Right lobe of liver (tissue), 6 donors: ENCODE measurements around the gene LRRC28. TPM values are rescaled to one million over a fixed set of nuclear protein-coding genes. Genes with fewer than 3 reads are reported as not detected.

Experiments used
- ATAC-seq, 4 donors: fragments of 200-7000 bp; cut with Tn5 transposase; one replicate each; pipeline ENCODE4 v1.9.1; 2020; ENCODE audit warnings: mild to moderate bottlenecking in 4 of 4, moderate library complexity in 4 of 4
- DNase-seq, 3 donors: peaks; one replicate each; pipeline ENCODE4 v3.0.0-alpha.2; 2020
- H3K27ac ChIP-seq, 3 donors: fragments of 200-600 bp; one replicate each; pipeline ENCODE4 v1.8.0; 2022
- H3K27me3 ChIP-seq, 2 donors: fragments of 200-600 bp; one replicate each; pipeline ENCODE4 v1.8.0; 2022
- H3K36me3 ChIP-seq, 4 donors: fragments of 200-600 bp; sonication (generic) in 1 of 4; one replicate each; pipeline versions ENCODE4 v1.5.1 to v1.8.0; 2017 to 2022; ENCODE audit warnings: control low read depth in 1 of 4
- H3K4me1 ChIP-seq, 4 donors: fragments of 200-600 bp; sonication (generic) in 1 of 4; one replicate each; pipeline versions ENCODE4 v1.5.1 to v1.8.0; 2017 to 2022; ENCODE audit warnings: control low read depth in 1 of 4
- H3K4me3 ChIP-seq, 3 donors: fragments of 200-600 bp; one replicate each; pipeline ENCODE4 v1.8.0; 2022
- H3K9me3 ChIP-seq, 4 donors: fragments of 200-600 bp; sonication (generic) in 1 of 4; one replicate each; pipeline versions ENCODE4 v1.5.1 to v1.8.0; 2017 to 2022; ENCODE audit warnings: control low read depth in 1 of 4
- POLR2A ChIP-seq: fragments of 450-650 bp; IDR thresholded peaks from one replicate; pipeline ENCODE4 v1.6.1; 2017; ENCODE audit warnings: antibody characterized with exemption, mild to moderate bottlenecking
- WGBS: methylation state at CpG from one replicate; pipeline ENCODE4 v1.1.6; 2018; ENCODE audit warnings: low coverage, low lambda C conversion rate; ENCODE audit not compliant: insufficient coverage; ENCODE audit errors: missing lambda C conversion rate; 5-methylcytosine and 5-hydroxymethylcytosine counted together
- intact Hi-C, 2 donors: fragments of 100-400 bp; cut with DNase I; formaldehyde crosslinking; loops; one replicate each; pipeline versions ENCODE4 v1.11.2 to v1.14.1; 2022
- total RNA-seq, 6 experiments: library from RNA; depleted of rRNA in 2 of 6; stranded (reverse); fragments of >200 nt in 2 of 6; fragmentation: NEBNext Ultra II Directional in 3 of 6; extraction: Animal tissue kit (Norgen Biotek cat#: 25700) in 3 of 6; gene quantifications; one replicate each; pipeline versions ENCODE4 v1.1.0 to v1.2.4, GENCODE V29; 2016 to 2023
- TF ChIP-seq, protein P1 (sequence below), 4 donors: fragments of 200-600 bp in 3 of 4; fragments of 450-650 bp in 1 of 4; IDR thresholded peaks; one replicate each; pipeline versions ENCODE4 v1.5.1 to v1.8.0; 2016 to 2022; ENCODE audit warnings: antibody characterized with exemption in 4 of 4, mild to moderate bottlenecking in 2 of 4
- donor health status: DM: no; HTN: yes; CAD: no.
- donor health status: DM: no; HTN: no; CAD: no.
- donor health status: DM: no; HTN: no; CAD: no.
- donor health status: DM: no; HTN: yes; CAD: no.
- donor health status: DM: no; HTN: yes; CAD: no.

Gene LRRC28
- total RNA-seq, 6 experiments from 2014 or later = 21.8 to 70.1 (median 31.9) TPM

DNA sequence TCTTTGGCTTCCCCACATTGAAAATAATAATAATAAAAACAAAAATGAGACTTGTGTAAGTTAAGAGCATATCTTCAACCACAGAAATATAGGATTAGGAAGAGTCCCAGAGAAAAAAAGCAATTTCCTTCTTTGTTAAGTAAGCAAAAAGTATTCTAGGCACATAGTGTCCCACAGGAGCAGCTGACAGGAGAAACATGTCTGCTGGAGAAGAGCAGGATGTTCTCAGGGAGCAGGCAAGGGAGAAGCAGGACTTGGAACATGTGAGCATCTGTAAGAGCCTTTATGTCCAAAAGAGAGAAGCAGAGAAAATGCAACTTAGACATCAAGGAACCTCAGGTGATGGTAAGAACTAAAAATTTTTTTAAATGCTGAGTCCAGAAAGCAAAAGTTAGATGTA is 40.9 kb upstream of the LRRC28 start:
- Histone ChIP-seq H3K4me1 (no peaks in the 10 kb centered on the region), H3K9me3 (no peaks in the 10 kb centered on the region), H3K27ac (no peak overlapping the region), H3K4me3 (no peak overlapping the region), H3K36me3 (peaks cover 0 to 5% (median under 1%) of the 10 kb centered on the region in 4 donors), H3K27me3 (no peaks in the 10 kb centered on the region)
- ATAC-seq (no peak), DNase-seq (no peak)
- intact Hi-C loops = loop anchor here (5.0 kb wide), 2 partner anchors 103 to 108 kb away; partner anchors contain the start of gene SYNM (in 1 of the 2)
- TF ChIP-seq, protein P1, sequence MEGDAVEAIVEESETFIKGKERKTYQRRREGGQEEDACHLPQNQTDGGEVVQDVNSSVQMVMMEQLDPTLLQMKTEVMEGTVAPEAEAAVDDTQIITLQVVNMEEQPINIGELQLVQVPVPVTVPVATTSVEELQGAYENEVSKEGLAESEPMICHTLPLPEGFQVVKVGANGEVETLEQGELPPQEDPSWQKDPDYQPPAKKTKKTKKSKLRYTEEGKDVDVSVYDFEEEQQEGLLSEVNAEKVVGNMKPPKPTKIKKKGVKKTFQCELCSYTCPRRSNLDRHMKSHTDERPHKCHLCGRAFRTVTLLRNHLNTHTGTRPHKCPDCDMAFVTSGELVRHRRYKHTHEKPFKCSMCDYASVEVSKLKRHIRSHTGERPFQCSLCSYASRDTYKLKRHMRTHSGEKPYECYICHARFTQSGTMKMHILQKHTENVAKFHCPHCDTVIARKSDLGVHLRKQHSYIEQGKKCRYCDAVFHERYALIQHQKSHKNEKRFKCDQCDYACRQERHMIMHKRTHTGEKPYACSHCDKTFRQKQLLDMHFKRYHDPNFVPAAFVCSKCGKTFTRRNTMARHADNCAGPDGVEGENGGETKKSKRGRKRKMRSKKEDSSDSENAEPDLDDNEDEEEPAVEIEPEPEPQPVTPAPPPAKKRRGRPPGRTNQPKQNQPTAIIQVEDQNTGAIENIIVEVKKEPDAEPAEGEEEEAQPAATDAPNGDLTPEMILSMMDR (IDR thresholded peaks at IDR 0.05) = no peak
- no peak for TF ChIP-seq POLR2A

- H3K9me3 ChIP-seq = no peaks in the 10 kb centered on the region
- no peak overlapping the region for H3K4me3 ChIP-seq
- no peak for DNase-seq
- intact Hi-C loops = loop anchor here (5.0 kb wide), 2 partner anchors 105 to 110 kb away; partner anchors contain the start of gene SYNM (in 1 of the 2)
- TF ChIP-seq, protein P1 (IDR thresholded peaks at IDR 0.05) = no peak
- TF ChIP-seq POLR2A = no peak
- no peaks in the 10 kb centered on the region for H3K27me3 ChIP-seq
- H3K4me1 ChIP-seq = no peaks in the 10 kb centered on the region
- no peak overlapping the region for H3K27ac ChIP-seq
- 77% methylated on average over 3 of the region's 4 CpGs for WGBS
- ATAC-seq = no peak
- peaks cover 0 to 12% (median 4%) of the 10 kb centered on the region in 4 donors for H3K36me3 ChIP-seq
Observed at GRCh38 chr15:99211926-99212325, 39.4 kb upstream of the LRRC28 start.

- Histone ChIP-seq H3K4me3 (no peak overlapping the region), H3K27ac (no peak overlapping the region), H3K4me1 (no peaks in the 10 kb centered on the region), H3K27me3 (no peaks in the 10 kb centered on the region), H3K36me3 (peaks cover 0 to 12% (median 4%) of the 10 kb centered on the region in 4 donors), H3K9me3 (no peaks in the 10 kb centered on the region)
- 96% methylated on average over 6 of the region's 7 CpGs for WGBS
- no peak for TF ChIP-seq POLR2A
- TF ChIP-seq, protein P1 (IDR thresholded peaks at IDR 0.05) = no peak
- no peak for DNase-seq
- intact Hi-C loops = loop anchor here (5.0 kb wide), 2 partner anchors 105 to 110 kb away; partner anchors contain the start of gene SYNM (in 1 of the 2)
- ATAC-seq = no peak
Observed at GRCh38 chr15:99212406-99212805, 38.9 kb upstream of the LRRC28 start.

- 5% methylated on average over 1 of the region's 1 CpG for WGBS
- Histone ChIP-seq H3K4me3 (no peak overlapping the region), H3K9me3 (no peaks in the 10 kb centered on the region), H3K27me3 (no peaks in the 10 kb centered on the region), H3K27ac (no peak overlapping the region), H3K4me1 (no peaks in the 10 kb centered on the region), H3K36me3 (peaks cover 0 to 13% (median 6%) of the 10 kb centered on the region in 4 donors)
- peak; percentile 92 to 97 (median 94) for ATAC-seq
- peak; percentile 73 to 77 (median 75) for DNase-seq
- intact Hi-C loops = loop anchor here (5.0 kb wide), 2 partner anchors 106 to 111 kb away; partner anchors contain the start of gene SYNM (in 1 of the 2)
- no peak for TF ChIP-seq POLR2A
- TF ChIP-seq, protein P1 (IDR thresholded peaks at IDR 0.05) = peak; percentile 88 to 94 (median 90)
Observed at GRCh38 chr15:99213187-99213811, 38.0 kb upstream of the LRRC28 start.
